ENCODE data around the gene FMR1. TPM values are rescaled to one million over a fixed set of nuclear protein-coding genes. Genes with fewer than 3 reads are reported as not detected.

FMR1 gene
- total RNA-seq, 2 donors from 2014 or later: 18.1 to 18.3 TPM

GRCh38 chrX:147958291-147958690 lies 46.6 kb downstream of the FMR1 start:
- Histone ChIP-seq H3K27ac (no peak overlapping the region), H3K27me3 (no peaks in the 10 kb centered on the region), H3K9me3 (peaks cover 0 to 9% of the 10 kb centered on the region in 2 donors), H3K4me1 (no peaks in the 10 kb centered on the region), H3K36me3 (no peaks in the 10 kb centered on the region), H3K4me3 (no peak overlapping the region)
- no peak for DNase-seq (ENCODE audit: low spot score)
- TF ChIP-seq CTCF (IDR thresholded peaks at IDR 0.05): no peak

GRCh38 chrX:147960722-147961121 lies 49.0 kb downstream of the FMR1 start:
- Histone ChIP-seq H3K27me3 (no peaks in the 10 kb centered on the region), H3K4me3 (no peak overlapping the region), H3K36me3 (no peaks in the 10 kb centered on the region), H3K27ac (no peak overlapping the region), H3K9me3 (peaks cover 0 to 9% of the 10 kb centered on the region in 2 donors), H3K4me1 (no peaks in the 10 kb centered on the region)
- no peak for TF ChIP-seq CTCF (IDR thresholded peaks at IDR 0.05)
- DNase-seq (ENCODE audit: low spot score): no peak

- Histone ChIP-seq H3K27ac (no peak overlapping the region), H3K36me3 (no peaks in the 10 kb centered on the region), H3K27me3 (no peaks in the 10 kb centered on the region), H3K4me1 (no peaks in the 10 kb centered on the region), H3K9me3 (peaks cover 0 to 9% of the 10 kb centered on the region in 2 donors), H3K4me3 (no peak overlapping the region)
- TF ChIP-seq CTCF (IDR thresholded peaks at IDR 0.05): no peak
- no peak for DNase-seq (ENCODE audit: low spot score)
Measured at GRCh38 chrX:147962476-147962875, 50.8 kb downstream of the FMR1 start.

DNA sequence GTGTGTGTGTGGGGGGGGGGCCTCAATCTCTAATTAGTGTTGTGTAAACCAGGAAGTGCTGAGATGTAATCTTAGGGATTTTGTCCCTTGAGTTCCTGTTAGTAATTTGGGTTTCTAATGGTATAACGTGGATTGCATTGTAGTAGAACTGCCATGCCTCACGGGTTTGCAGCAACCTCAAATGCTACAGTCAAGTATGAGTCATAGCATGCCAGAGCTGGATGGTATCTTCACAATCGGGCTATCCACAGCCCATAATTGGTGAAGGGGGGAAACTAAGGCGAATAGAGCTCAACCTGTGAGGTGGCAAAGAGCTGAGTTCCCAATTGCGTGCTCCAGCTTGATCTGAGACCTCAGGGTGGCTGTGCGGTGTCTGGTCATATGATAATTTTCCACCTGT lies 67.2 kb downstream of the FMR1 start:
- Histone ChIP-seq H3K27me3 (no peaks in the 10 kb centered on the region), H3K36me3 (no peaks in the 10 kb centered on the region), H3K9me3 (no peaks in the 10 kb centered on the region), H3K4me3 (no peak overlapping the region), H3K27ac (no peak overlapping the region), H3K4me1 (no peaks in the 10 kb centered on the region)
- TF ChIP-seq CTCF (IDR thresholded peaks at IDR 0.05): no peak
- no peak for DNase-seq (ENCODE audit: low spot score)

- H3K27me3 ChIP-seq: no peaks in the 10 kb centered on the region
- no peaks in the 10 kb centered on the region for H3K36me3 ChIP-seq
- H3K4me1 ChIP-seq: no peaks in the 10 kb centered on the region
- no peak for DNase-seq (ENCODE audit: low spot score)
- no peak within 1 kb of the TSS for H3K4me3 ChIP-seq
- H3K27ac ChIP-seq: no peak within 1 kb of the TSS
- no peak for TF ChIP-seq CTCF (IDR thresholded peaks at IDR 0.05)
- H3K9me3 ChIP-seq: no peaks in the 10 kb centered on the region
Measured at GRCh38 chrX:147981038-147981752, 69.5 kb downstream of the FMR1 start, which contains the start of gene FMR1NB. FMR1NB (plus strand) TSS chrX:147981337; CDS start chrX:147981403, 66 bp downstream.

Other genes with a start within 250 kb of the FMR1 start
- gene FMR1NB, start 69.4 kb downstream of the FMR1 start, total RNA-seq: not detected